Measurements from ENCODE around the gene CMIP.
A peak's percentile ranks its signal among the peaks of the same experiment; 100 is the strongest.

CMIP gene

GRCh38 chr16:81447383-81448101, 2.9 kb downstream of the CMIP start:
- no peak for DNase-seq (ENCODE audit: low read depth)

GRCh38 chr16:81448154-81449131, 3.8 kb downstream of the CMIP start:
- DNase-seq (ENCODE audit: low read depth): no peak

GRCh38 chr16:81449241-81449640, 4.6 kb downstream of the CMIP start:
- no peak for DNase-seq (ENCODE audit: low read depth)

- no peak for DNase-seq (ENCODE audit: low read depth)
Observed at GRCh38 chr16:81449899-81450608, 5.4 kb downstream of the CMIP start.

- DNase-seq (ENCODE audit: low read depth): no peak
Observed at GRCh38 chr16:81450783-81451491, 6.3 kb downstream of the CMIP start.

GRCh38 chr16:81451753-81452680, 7.4 kb downstream of the CMIP start:
- DNase-seq (ENCODE audit: low read depth): no peak

- DNase-seq (ENCODE audit: low read depth): no peak
Observed at GRCh38 chr16:81453091-81453728, 8.6 kb downstream of the CMIP start.

- DNase-seq (ENCODE audit: low read depth): no peak
Observed at GRCh38 chr16:81454044-81454443, 9.4 kb downstream of the CMIP start.

GRCh38 chr16:81455006-81455405, 10.4 kb downstream of the CMIP start:
- no peak for DNase-seq (ENCODE audit: low read depth)

- DNase-seq (ENCODE audit: low read depth): no peak
Observed at GRCh38 chr16:81455720-81456494, 11.3 kb downstream of the CMIP start.

GRCh38 chr16:81456523-81457325, 12.1 kb downstream of the CMIP start:
- DNase-seq (ENCODE audit: low read depth): no peak

GRCh38 chr16:81457326-81458133, 12.9 kb downstream of the CMIP start:
- DNase-seq (ENCODE audit: low read depth): peak; percentile 31

- DNase-seq (ENCODE audit: low read depth): no peak
Observed at GRCh38 chr16:81458149-81458669, 13.6 kb downstream of the CMIP start.

GRCh38 chr16:81458827-81459598, 14.4 kb downstream of the CMIP start:
- no peak for DNase-seq (ENCODE audit: low read depth)

- DNase-seq (ENCODE audit: low read depth): no peak
Observed at GRCh38 chr16:81460075-81460474, 15.5 kb downstream of the CMIP start.

GRCh38 chr16:81461243-81461642, 16.6 kb downstream of the CMIP start:
- no peak for DNase-seq (ENCODE audit: low read depth)

- no peak for DNase-seq (ENCODE audit: low read depth)
Observed at GRCh38 chr16:81461766-81462165, 17.2 kb downstream of the CMIP start.
